ENCODE measurements around the gene GDA. TPM values are rescaled to one million over a fixed set of nuclear protein-coding genes. Genes with fewer than 3 reads are reported as not detected.

GDA gene
- total and polyA plus RNA-seq, 2 of the 4 experiments (the other 2 are of a cell fraction): not detected

DNA sequence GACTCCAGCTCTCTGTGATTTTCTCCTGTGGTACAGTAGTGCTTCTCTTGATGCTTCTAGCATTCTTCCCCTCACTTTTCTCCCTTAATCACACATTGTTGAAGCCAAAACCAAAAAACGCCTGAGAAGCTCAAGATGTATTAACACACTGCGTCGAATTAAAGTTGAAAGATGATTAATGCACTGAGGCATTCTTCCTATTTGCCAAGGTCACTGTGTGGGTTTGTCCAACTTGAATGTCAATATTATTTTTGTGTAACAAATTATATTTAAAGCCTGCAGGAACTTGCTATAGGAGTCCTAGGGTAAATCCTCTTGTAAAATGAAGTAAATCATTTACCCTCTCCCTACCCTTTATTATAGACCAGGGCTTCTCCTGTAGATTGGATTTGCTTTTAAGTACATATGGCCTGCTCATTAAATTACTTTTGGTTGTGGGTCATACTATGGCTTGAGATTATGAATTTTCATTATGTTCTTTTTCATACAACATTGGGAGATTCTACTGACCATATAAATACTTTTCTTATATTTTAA is 68.1 kb downstream of the GDA start:
- Histone ChIP-seq H2AK5ac (ENCODE audit: low read depth, low read length) (no peak overlapping the region), H3K14ac (replicated peaks; ENCODE audit: low read depth, low read length) (no peak overlapping the region), H2AFZ (replicated peaks; ENCODE audit: low read length, poor library complexity) (no peak overlapping the region), H3K18ac (ENCODE audit: low read depth, low read length) (no peak overlapping the region), H3K36me3 (ENCODE audit: control insufficient read depth, insufficient read depth, low read length) (no peaks in the 10 kb centered on the region), H2BK5ac (ENCODE audit: low read depth, low read length, poor library complexity, severe bottlenecking) (no peak overlapping the region), H3K9ac (ENCODE audit: low read depth, low read length) (no peak overlapping the region), H3K27me3 (ENCODE audit: control insufficient read depth, insufficient read depth, low read length) (no peaks in the 10 kb centered on the region; the same call in 1 of the 2 replicates), H4K20me1 (ENCODE audit: insufficient read depth, low read length) (no peaks in the 10 kb centered on the region), H4K5ac (ENCODE audit: low read depth, low read length) (no peak overlapping the region), H3K4me1 (ENCODE audit: control insufficient read depth, insufficient read depth, low read length) (no peaks in the 10 kb centered on the region), H2BK20ac (ENCODE audit: low read depth, low read length) (no peak overlapping the region), H4K91ac (ENCODE audit: insufficient read depth, low read depth, low read length) (no peak overlapping the region), H3K9me1 (ENCODE audit: insufficient read depth, low read length) (no peaks in the 10 kb centered on the region), H3K79me1 (ENCODE audit: low read depth in 1 of 2, low read length in 2 of 2) (no peaks in the 10 kb centered on the region), H2BK120ac (ENCODE audit: low read depth, low read length) (no peak overlapping the region), H3K9me3 (ENCODE audit: control insufficient read depth, insufficient read depth, low read length) (no peaks in the 10 kb centered on the region), H3K4ac (ENCODE audit: low read depth, low read length) (no peak overlapping the region), H3K4me3 (ENCODE audit: insufficient read depth, low read depth, low read length) (no peak overlapping the region), H3K23ac (ENCODE audit: low read depth, low read length) (no peak overlapping the region), H2AK9ac (replicated peaks; ENCODE audit: low read depth, low read length, poor library complexity) (no peak overlapping the region), H4K8ac (ENCODE audit: low read depth in 2 of 2, low read length in 2 of 2) (no peak overlapping the region), H3K56ac (ENCODE audit: extremely low read depth, insufficient read depth, low read length) (no peak overlapping the region), H2BK15ac (ENCODE audit: low read depth, low read length) (no peak overlapping the region), H3K27ac (ENCODE audit: insufficient read depth, low read length) (no peak overlapping the region), H3K4me2 (ENCODE audit: low read depth, low read length) (no peak overlapping the region)
- dilution Hi-C loops (cut with HindIII; ENCODE audit: low sequenced_read_pairs, unreplicated experiment): no loop called here
- no peak for DNase-seq
- no CpG with 5 or more reads among the region's 3 CpGs for WGBS, 2 experiments (ENCODE audit: extremely low coverage in 2 of 2, insufficient read length in 1 of 2)
- no TSS peak for BruUV-seq (replicated peaks)
- intact Hi-C loops (cut with micrococcal nuclease): no loop called here
- ChIA-PET POLR2A (ENCODE audit: unreplicated experiment) (no interaction called here), CTCF (no interaction called here)
- TF ChIP-seq, protein P1, sequence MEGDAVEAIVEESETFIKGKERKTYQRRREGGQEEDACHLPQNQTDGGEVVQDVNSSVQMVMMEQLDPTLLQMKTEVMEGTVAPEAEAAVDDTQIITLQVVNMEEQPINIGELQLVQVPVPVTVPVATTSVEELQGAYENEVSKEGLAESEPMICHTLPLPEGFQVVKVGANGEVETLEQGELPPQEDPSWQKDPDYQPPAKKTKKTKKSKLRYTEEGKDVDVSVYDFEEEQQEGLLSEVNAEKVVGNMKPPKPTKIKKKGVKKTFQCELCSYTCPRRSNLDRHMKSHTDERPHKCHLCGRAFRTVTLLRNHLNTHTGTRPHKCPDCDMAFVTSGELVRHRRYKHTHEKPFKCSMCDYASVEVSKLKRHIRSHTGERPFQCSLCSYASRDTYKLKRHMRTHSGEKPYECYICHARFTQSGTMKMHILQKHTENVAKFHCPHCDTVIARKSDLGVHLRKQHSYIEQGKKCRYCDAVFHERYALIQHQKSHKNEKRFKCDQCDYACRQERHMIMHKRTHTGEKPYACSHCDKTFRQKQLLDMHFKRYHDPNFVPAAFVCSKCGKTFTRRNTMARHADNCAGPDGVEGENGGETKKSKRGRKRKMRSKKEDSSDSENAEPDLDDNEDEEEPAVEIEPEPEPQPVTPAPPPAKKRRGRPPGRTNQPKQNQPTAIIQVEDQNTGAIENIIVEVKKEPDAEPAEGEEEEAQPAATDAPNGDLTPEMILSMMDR (conservative IDR thresholded peaks at IDR 0.05; ENCODE audit: low read depth, low read length): no peak
- TF ChIP-seq, protein P2, sequence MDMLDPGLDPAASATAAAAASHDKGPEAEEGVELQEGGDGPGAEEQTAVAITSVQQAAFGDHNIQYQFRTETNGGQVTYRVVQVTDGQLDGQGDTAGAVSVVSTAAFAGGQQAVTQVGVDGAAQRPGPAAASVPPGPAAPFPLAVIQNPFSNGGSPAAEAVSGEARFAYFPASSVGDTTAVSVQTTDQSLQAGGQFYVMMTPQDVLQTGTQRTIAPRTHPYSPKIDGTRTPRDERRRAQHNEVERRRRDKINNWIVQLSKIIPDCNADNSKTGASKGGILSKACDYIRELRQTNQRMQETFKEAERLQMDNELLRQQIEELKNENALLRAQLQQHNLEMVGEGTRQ (IDR thresholded peaks at IDR 0.05; ENCODE audit: low read depth, low read length): no peak
- TF ChIP-seq MXI1 (IDR thresholded peaks at IDR 0.05; ENCODE audit: borderline replicate concordance, low read depth, low read length) (no peak), RAD21 (IDR thresholded peaks at IDR 0.05; ENCODE audit: low read length) (no peak), MAZ (IDR thresholded peaks at IDR 0.05; ENCODE audit: borderline replicate concordance, low read depth, low read length) (no peak), POLR2A (IDR thresholded peaks at IDR 0.05; ENCODE audit: low read depth, low read length) (no peak), CEBPB (IDR thresholded peaks at IDR 0.05; ENCODE audit: low read depth, low read length) (no peak), BHLHE40 (IDR thresholded peaks at IDR 0.05; ENCODE audit: low read depth, low read length) (no peak), CHD1 (IDR thresholded peaks at IDR 0.05; ENCODE audit: low read depth, low read length) (no peak)
- in situ Hi-C loops (cut with MboI; ENCODE audit: low sequenced_read_pairs): no loop called here
- ATAC-seq (ENCODE audit: low read depth): no peak
